Sigmoid colon (tissue), 4 donors: ENCODE data around the gene MRC2.

ENCODE experiments used
- CTCF ChIP-seq, 4 experiments: fragments of 450-650 bp in 3 of 4; fragments of 200-600 bp in 1 of 4; IDR thresholded peaks; one replicate each; pipeline ENCODE4 v1.5.1; 2016 to 2019; ENCODE audit warnings: antibody characterized with exemption in 4 of 4, mild to moderate bottlenecking in 3 of 4, moderate library complexity in 2 of 4
- POLR2A ChIP-seq, 2 donors: fragments of 450-650 bp; IDR thresholded peaks; one replicate each; pipeline ENCODE4 v1.6.1; 2016; ENCODE audit warnings: antibody characterized with exemption in 2 of 2, mild to moderate bottlenecking in 2 of 2, moderate library complexity in 2 of 2
- POLR2AphosphoS5 ChIP-seq, 4 donors: sonication (generic); formaldehyde crosslinking; IDR thresholded peaks; one replicate each; pipeline ENCODE4 v1.6.1; 2017; ENCODE audit warnings: antibody characterized with exemption in 4 of 4

DNA sequence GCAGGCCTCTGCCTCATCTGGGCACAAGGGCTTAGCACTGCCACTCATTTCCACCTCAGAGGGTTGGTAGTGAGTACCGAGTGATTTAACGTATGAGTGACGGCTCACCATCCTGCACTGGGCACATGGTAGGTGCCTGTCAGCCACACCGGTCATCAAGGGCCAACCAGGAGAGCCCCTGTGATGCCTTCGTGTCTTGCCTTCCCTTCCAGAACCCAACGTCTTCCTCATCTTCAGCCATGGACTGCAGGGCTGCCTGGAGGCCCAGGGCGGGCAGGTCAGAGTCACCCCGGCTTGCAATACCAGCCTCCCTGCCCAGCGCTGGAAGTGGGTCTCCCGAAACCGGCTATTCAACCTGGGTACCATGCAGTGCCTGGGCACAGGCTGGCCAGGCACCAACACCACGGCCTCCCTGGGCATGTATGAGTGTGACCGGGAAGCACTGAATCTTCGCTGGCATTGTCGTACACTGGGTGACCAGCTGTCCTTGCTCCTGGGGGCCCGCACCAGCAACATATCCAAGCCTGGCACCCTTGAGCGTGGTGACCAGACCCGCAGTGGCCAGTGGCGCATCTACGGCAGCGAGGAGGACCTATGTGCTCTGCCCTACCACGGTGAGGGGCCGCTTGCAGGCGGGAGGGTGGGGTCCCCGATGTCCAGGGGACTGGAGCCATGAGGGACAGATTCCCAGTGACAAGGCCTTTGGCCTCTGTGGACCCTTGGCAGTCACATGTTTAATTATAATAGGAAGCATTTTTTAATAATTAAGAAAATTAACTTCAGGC lies 37.1 kb downstream of the MRC2 start:
- no peak for TF ChIP-seq CTCF (IDR thresholded peaks at IDR 0.05)
- TF ChIP-seq POLR2A (IDR thresholded peaks at IDR 0.05): no peak
- no peak for TF ChIP-seq POLR2AphosphoS5 (IDR thresholded peaks at IDR 0.05)
